AG04450 (cell line): ENCODE data around the gene TGM2. TPM values are rescaled to one million over a fixed set of nuclear protein-coding genes. Genes with fewer than 3 reads are reported as not detected.
A peak's percentile ranks its signal among the peaks of the same experiment; 100 is the strongest.

Source experiments
- CTCF ChIA-PET: fragments of 300-600, 350-600 bp; formaldehyde crosslinking; extraction: SDS; loops from one replicate; lab custom pipeline; 2022; ENCODE audit warnings: antibody characterized with exemption, inconsistent platforms; lab: Charles Lee
- POLR2A ChIA-PET: fragments of 350-600 bp; formaldehyde crosslinking; extraction: SDS; loops from one replicate; lab custom pipeline; 2021; ENCODE audit warnings: antibody characterized with exemption, inconsistent platforms; lab: Yijun Ruan, JAX
- DNase-seq: peaks from one replicate; pipeline ENCODE4 v3.0.0-alpha.2; 2011; ENCODE audit warnings: low read depth, low spot score
- H3K27ac ChIP-seq: one replicate; pipeline ENCODE4 v1.5.1; 2012; ENCODE audit warnings: low read depth, low read length, control low read depth
- H3K27me3 ChIP-seq: one replicate; pipeline ENCODE4 v1.6.0; 2012; ENCODE audit warnings: low read length; ENCODE audit not compliant: control insufficient read depth, insufficient read depth
- H3K4me3 ChIP-seq: 2 replicates; pipeline ENCODE4 v1.5.1; 2011; ENCODE audit warnings: mild to moderate bottlenecking, low read depth, low read length, control low read depth
- H3K9me3 ChIP-seq: 2 replicates; pipeline ENCODE4 v1.5.1; 2012; ENCODE audit warnings: low read length; ENCODE audit not compliant: control insufficient read depth, insufficient read depth
- CTCF ChIP-seq: IDR thresholded peaks from 2 replicates; pipeline ENCODE4 v1.5.1; 2011; ENCODE audit warnings: low read depth, low read length, control low read depth, inconsistent platforms
- polyA plus RNA-seq: library from polyadenylated mRNA; depleted of rRNA; stranded (reverse); fragments of >200 nt; gene quantifications from 2 replicates; pipeline ENCODE4 v1.2.3, GENCODE V29; 2011

TGM2 gene
- polyA plus RNA-seq, 1 experiment: 326 TPM

GRCh38 chr20:38123021-38123587 is 42.0 kb downstream of the TGM2 start:
- H3K9me3 ChIP-seq: no peaks in the 10 kb centered on the region
- TF ChIP-seq CTCF: no peak
- ChIA-PET CTCF (interaction anchor here (1.2 to 1.8 kb wide), 2 partner anchors 49 to 98 kb away, joined by 5 to 10 read pairs; no protein-coding TSS in a partner anchor), POLR2A (interaction anchor here (0.7 to 1.9 kb wide), 3 partner anchors 14 to 40 kb away, joined by 3 to 8 read pairs (median 6); no protein-coding TSS in a partner anchor)
- peak overlapping the region; percentile 95 for H3K27ac ChIP-seq
- no peaks in the 10 kb centered on the region for H3K27me3 ChIP-seq
- DNase-seq: no peak
- no peak overlapping the region for H3K4me3 ChIP-seq

- no peaks in the 10 kb centered on the region for H3K9me3 ChIP-seq
- H3K4me3 ChIP-seq: no peak overlapping the region
- no peak overlapping the region for H3K27ac ChIP-seq
- TF ChIP-seq CTCF: no peak
- H3K27me3 ChIP-seq: no peaks in the 10 kb centered on the region
- CTCF ChIA-PET: no interaction called here
- POLR2A ChIA-PET: interaction anchor here (0.9 to 1.9 kb wide), 2 partner anchors 12 to 37 kb away, joined by 3 to 6 read pairs; no protein-coding TSS in a partner anchor
- DNase-seq: no peak
Measured at GRCh38 chr20:38121741-38122140, 43.3 kb downstream of the TGM2 start.

- no peaks in the 10 kb centered on the region for H3K27me3 ChIP-seq
- ChIA-PET POLR2A (interaction anchor here (0.7 kb wide), 1 partner anchor 91 kb away, joined by 3 read pairs; no protein-coding TSS in a partner anchor), CTCF (no interaction called here)
- no peak overlapping the region for H3K4me3 ChIP-seq
- H3K9me3 ChIP-seq: no peaks in the 10 kb centered on the region
- no peak overlapping the region for H3K27ac ChIP-seq
- no peak for DNase-seq
- TF ChIP-seq CTCF: no peak
Measured at GRCh38 chr20:38120625-38120988, 44.5 kb downstream of the TGM2 start.

GRCh38 chr20:38119446-38119845 is 45.6 kb downstream of the TGM2 start:
- CTCF ChIA-PET: interaction anchor here (1.6 kb wide), 1 partner anchor 46 kb away, joined by 3 read pairs; no protein-coding TSS in a partner anchor
- DNase-seq: no peak
- TF ChIP-seq CTCF: no peak
- H3K4me3 ChIP-seq: no peak overlapping the region
- H3K27me3 ChIP-seq: no peaks in the 10 kb centered on the region
- H3K9me3 ChIP-seq: no peaks in the 10 kb centered on the region
- POLR2A ChIA-PET: no interaction called here
- H3K27ac ChIP-seq: no peak overlapping the region

- no peak for TF ChIP-seq CTCF
- POLR2A ChIA-PET: interaction anchor here (1.0 kb wide), 1 partner anchor 8 kb away, joined by 3 read pairs; no protein-coding TSS in a partner anchor
- Histone ChIP-seq H3K9me3 (no peaks in the 10 kb centered on the region), H3K4me3 (no peak overlapping the region), H3K27me3 (no peaks in the 10 kb centered on the region), H3K27ac (peak overlapping the region; percentile 43)
- CTCF ChIA-PET: no interaction called here
- no peak for DNase-seq
Measured at GRCh38 chr20:38117635-38118034, 47.4 kb downstream of the TGM2 start.
